Renal cortical epithelial cell (primary cell): ENCODE results near the gene PCLAF. TPM values are rescaled to one million over a fixed set of nuclear protein-coding genes. Genes with fewer than 3 reads are reported as not detected.
"Not testable (repeated sequence)": the region's sequence is repeated elsewhere in the genome, so short reads cannot be mapped to it uniquely, and the experiment has no call there.

Experiments
- DNase-seq: peaks from one replicate; pipeline ENCODE4 v3.0.0-alpha.2; 2011; ENCODE audit warnings: low read depth
- total RNA-seq: library from RNA; depleted of rRNA; stranded (reverse); fragments of >200 nt; gene quantifications from 2 replicates; pipeline ENCODE4 v1.2.3, GENCODE V29; 2014

PCLAF gene
- total RNA-seq, 1 donor from 2014 or later: 1.2 TPM

- no peak for DNase-seq
Measured at GRCh38 chr15:64369078-64369607, 12.1 kb downstream of the PCLAF start.

GRCh38 chr15:64361259-64361658, 20.0 kb downstream of the PCLAF start:
- DNase-seq: no peak

GRCh38 chr15:64356710-64357040, 24.6 kb downstream of the PCLAF start:
- DNase-seq: no peak

- peak; percentile 95 for DNase-seq
Measured at GRCh38 chr15:64355944-64356709, 25.1 kb downstream of the PCLAF start, which contains the start of gene CSNK1G1. TSS of gene CSNK1G1 (minus strand) at chr15:64356173. CDS start at chr15:64300499, 55,674 bp downstream.

GRCh38 chr15:64355348-64355943, 25.8 kb downstream of the PCLAF start:
- DNase-seq: no peak

- no peak for DNase-seq
Measured at GRCh38 chr15:64354688-64355344, 26.4 kb downstream of the PCLAF start.

- no peak for DNase-seq
Measured at GRCh38 chr15:64351265-64351664, 30.0 kb downstream of the PCLAF start.

- DNase-seq: peak; percentile 19
Measured at GRCh38 chr15:64349375-64349774, 31.9 kb downstream of the PCLAF start.

- DNase-seq: peak; percentile 36
Measured at GRCh38 chr15:64348455-64348854, 32.8 kb downstream of the PCLAF start.

GRCh38 chr15:64346242-64346641, 35.0 kb downstream of the PCLAF start:
- DNase-seq: not testable (repeated sequence)

- peak; percentile 60 for DNase-seq
Measured at GRCh38 chr15:64344651-64345294, 36.5 kb downstream of the PCLAF start.

- no peak for DNase-seq
Measured at GRCh38 chr15:64343841-64344240, 37.4 kb downstream of the PCLAF start.

- DNase-seq: no peak
Measured at GRCh38 chr15:64343222-64343621, 38.0 kb downstream of the PCLAF start.

- no peak for DNase-seq
Measured at GRCh38 chr15:64341961-64342360, 39.3 kb downstream of the PCLAF start.

- no peak for DNase-seq
Measured at GRCh38 chr15:64340355-64340754, 40.9 kb downstream of the PCLAF start.

- no peak for DNase-seq
Measured at GRCh38 chr15:64337761-64338160, 43.5 kb downstream of the PCLAF start.

- DNase-seq: no peak
Measured at GRCh38 chr15:64333986-64334929, 47.0 kb downstream of the PCLAF start.

GRCh38 chr15:64333516-64333915, 47.7 kb downstream of the PCLAF start:
- no peak for DNase-seq

- DNase-seq: not testable (repeated sequence)
Measured at GRCh38 chr15:64331668-64332067, 49.6 kb downstream of the PCLAF start.

GRCh38 chr15:64326975-64327374, 54.3 kb downstream of the PCLAF start:
- not testable (repeated sequence) for DNase-seq

- DNase-seq: not testable (repeated sequence)
Measured at GRCh38 chr15:64326458-64326857, 54.8 kb downstream of the PCLAF start.
